ENCODE measurements around the gene LRIT2.
"Not testable (repeated sequence)": the region's sequence is repeated elsewhere in the genome, so short reads cannot be mapped to it uniquely, and the experiment has no call there.

The LRIT2 gene

GRCh38 chr10:84179059-84179710, 46.2 kb downstream of the LRIT2 start:
- no peak for DNase-seq

GRCh38 chr10:84178160-84178609, 47.2 kb downstream of the LRIT2 start:
- no peak for DNase-seq

GRCh38 chr10:84177541-84178141, 47.7 kb downstream of the LRIT2 start:
- DNase-seq, result no peak

GRCh38 chr10:84176836-84177474, 48.4 kb downstream of the LRIT2 start:
- no peak for DNase-seq

- no peak for DNase-seq
These were observed 49.0 kb downstream of the LRIT2 start for GRCh38 chr10:84176351-84176750.

GRCh38 chr10:84175436-84175835, 49.9 kb downstream of the LRIT2 start:
- no peak for DNase-seq

- DNase-seq, result no peak
These were observed 51.8 kb downstream of the LRIT2 start, which contains the start of gene GPR15LG for GRCh38 chr10:84173501-84173929. TSS of gene GPR15LG (plus strand) at chr10:84173801. CDS start at chr10:84173852, 51 bp downstream.

GRCh38 chr10:84172467-84173356, 52.6 kb downstream of the LRIT2 start:
- DNase-seq, result no peak

GRCh38 chr10:84171700-84172466, 53.5 kb downstream of the LRIT2 start:
- DNase-seq, result not testable (repeated sequence)

- not testable (repeated sequence) for DNase-seq
These were observed 54.1 kb downstream of the LRIT2 start for GRCh38 chr10:84171237-84171636.
